Measurements from ENCODE around the gene AMZ1.
"Not testable (repeated sequence)": the region's sequence is repeated elsewhere in the genome, so short reads cannot be mapped to it uniquely, and the experiment has no call there.

The AMZ1 gene

GRCh38 chr7:2713370-2713769 lies 25.4 kb downstream of the AMZ1 start:
- no peak for DNase-seq (ENCODE audit: low read depth)

DNA sequence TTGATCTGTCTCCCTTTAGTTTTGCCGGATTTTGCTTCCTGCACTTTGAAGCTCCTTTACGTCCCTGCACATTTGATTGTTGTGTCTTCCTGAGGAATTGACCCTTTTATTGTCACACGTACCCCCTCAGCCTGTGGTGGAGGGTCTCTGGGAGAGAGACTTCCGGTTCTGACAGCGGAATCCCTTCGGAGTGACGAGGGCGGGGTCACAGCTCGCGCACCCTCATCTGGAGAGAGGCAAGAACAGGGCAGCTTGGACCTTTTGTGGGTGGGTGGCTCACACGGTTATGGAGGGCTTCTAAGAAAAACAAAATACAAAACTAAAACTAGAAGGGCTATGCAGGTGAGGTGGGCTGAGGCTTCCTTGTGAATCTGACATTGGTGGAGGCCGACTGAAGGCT lies 26.0 kb downstream of the AMZ1 start:
- DNase-seq (ENCODE audit: low read depth): no peak

DNA sequence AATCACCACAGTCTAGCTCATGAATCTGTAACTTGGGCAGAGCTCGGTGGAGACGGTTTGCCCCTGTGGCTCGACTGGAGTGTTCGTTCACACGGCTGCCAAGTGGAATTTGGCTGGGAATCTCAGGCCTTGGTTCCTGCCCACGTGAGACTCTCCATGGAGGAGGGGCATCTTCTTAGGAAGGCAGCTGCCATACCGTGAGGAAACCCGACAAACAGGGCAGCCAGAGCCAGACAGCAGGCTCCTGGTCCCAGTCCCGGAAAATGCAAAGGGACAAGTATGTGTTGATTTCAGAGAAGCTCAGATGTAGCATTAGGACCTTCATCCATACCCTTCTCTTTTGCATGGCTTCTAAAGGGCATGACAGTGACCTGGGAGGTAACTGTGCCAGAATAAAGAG lies 26.6 kb downstream of the AMZ1 start:
- no peak for DNase-seq (ENCODE audit: low read depth)

- no peak for DNase-seq (ENCODE audit: low read depth)
Measured at GRCh38 chr7:2715341-2716231, 27.6 kb downstream of the AMZ1 start.

- no peak for DNase-seq (ENCODE audit: low read depth)
Measured at GRCh38 chr7:2716488-2716887, 28.5 kb downstream of the AMZ1 start.

- DNase-seq (ENCODE audit: low read depth): no peak
Measured at GRCh38 chr7:2716906-2717292, 28.9 kb downstream of the AMZ1 start.

GRCh38 chr7:2717293-2718261 lies 29.6 kb downstream of the AMZ1 start:
- DNase-seq (ENCODE audit: low read depth): no peak

- no peak for DNase-seq (ENCODE audit: low read depth)
Measured at GRCh38 chr7:2718296-2718965, 30.4 kb downstream of the AMZ1 start.

- DNase-seq (ENCODE audit: low read depth): no peak
Measured at GRCh38 chr7:2719007-2719406, 31.0 kb downstream of the AMZ1 start.

DNA sequence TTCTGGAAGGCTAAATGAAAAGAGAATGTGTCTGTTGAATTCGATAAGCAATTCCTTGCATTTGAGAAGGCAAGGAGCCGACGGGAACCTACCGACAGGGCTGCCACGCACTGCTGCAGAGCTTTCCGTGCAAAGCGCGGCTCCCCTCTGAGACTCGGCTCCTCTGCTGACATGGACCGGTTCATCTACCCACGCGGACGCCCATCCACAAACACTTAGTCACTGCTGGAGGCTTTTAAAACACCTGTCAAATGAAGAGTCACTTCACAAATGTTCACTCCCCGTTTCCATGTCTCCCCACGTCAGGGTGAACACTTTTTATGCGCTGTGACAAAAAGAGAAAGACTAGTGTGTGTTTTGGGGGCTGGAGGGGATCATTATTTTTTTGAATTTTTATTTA lies 32.0 kb downstream of the AMZ1 start:
- no peak for DNase-seq (ENCODE audit: low read depth)

DNA sequence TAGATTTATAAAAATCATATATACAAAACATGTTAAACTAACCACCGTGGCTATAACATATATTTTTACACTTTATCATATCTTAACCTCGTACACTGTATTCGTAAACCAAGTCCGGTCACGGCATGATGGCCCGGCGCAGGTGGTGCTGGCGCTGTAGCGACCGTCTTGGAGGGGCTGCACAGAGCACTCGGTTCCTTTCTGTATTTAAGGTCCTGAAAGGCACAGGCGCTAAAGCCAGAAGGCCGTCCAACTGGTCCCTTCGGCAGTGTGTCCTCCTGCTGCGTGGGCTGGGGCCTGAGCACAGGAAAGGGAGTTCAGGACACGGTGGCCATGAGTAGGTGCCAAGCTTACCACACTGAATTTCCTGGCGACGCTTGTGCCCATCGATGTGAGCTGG lies 33.8 kb downstream of the AMZ1 start:
- DNase-seq (ENCODE audit: low read depth): no peak

DNA sequence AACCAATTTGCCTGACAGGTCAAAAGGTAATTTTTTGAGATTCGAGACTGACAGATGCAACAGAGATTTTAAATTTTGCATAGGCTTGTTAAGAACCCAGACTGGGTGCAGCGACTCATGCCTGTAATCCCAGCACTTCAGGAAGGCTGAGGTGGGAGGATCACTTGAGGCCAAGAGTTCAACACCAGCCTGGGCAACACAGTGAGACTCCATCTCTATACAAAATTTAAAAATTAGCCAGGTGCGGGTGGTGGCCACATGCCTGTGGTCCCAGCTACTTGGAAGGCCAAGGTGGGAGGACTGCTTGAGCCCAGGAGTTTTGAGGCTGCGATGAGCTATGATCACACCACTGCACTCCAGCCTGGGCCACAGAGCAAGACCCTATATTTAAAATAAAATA lies 34.6 kb downstream of the AMZ1 start:
- no peak for DNase-seq (ENCODE audit: low read depth)

DNA sequence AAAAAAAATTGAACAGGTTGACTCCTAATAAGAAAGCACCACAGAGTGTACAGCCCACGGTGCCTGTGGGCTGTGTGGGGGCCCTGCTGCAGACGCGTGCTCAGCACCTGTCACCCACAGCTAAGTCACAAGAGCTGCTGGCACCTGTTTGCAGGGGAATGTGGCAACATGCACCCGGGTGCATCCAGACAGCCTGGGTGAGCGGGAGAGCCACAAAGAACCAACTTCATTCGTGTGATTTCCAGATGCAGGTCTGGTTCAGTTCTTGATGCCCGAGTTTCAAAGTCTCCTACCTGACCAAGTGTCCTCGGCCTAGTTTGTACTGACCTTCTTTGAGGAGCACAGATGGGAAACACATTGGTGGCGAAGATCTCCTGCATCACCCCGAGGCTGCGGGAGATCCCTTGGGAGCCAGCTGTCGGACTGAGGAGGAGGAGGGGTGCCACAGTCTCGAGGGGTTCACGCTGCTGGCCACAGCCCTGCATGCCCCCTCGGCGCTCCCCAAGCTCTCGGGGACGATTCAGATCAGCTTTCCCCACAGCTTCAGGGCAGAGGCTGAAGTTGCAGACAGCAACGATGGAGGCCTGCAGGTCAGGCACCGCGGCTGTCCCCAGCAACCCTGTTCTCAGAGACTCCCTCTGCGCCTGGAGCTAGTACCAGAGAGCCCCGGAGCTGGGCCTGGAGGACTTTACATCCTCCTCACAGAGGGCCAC lies 35.3 kb downstream of the AMZ1 start:
- no peak for DNase-seq (ENCODE audit: low read depth)

GRCh38 chr7:2724036-2724435 lies 36.0 kb downstream of the AMZ1 start:
- not testable (repeated sequence) for DNase-seq (ENCODE audit: low read depth)

DNA sequence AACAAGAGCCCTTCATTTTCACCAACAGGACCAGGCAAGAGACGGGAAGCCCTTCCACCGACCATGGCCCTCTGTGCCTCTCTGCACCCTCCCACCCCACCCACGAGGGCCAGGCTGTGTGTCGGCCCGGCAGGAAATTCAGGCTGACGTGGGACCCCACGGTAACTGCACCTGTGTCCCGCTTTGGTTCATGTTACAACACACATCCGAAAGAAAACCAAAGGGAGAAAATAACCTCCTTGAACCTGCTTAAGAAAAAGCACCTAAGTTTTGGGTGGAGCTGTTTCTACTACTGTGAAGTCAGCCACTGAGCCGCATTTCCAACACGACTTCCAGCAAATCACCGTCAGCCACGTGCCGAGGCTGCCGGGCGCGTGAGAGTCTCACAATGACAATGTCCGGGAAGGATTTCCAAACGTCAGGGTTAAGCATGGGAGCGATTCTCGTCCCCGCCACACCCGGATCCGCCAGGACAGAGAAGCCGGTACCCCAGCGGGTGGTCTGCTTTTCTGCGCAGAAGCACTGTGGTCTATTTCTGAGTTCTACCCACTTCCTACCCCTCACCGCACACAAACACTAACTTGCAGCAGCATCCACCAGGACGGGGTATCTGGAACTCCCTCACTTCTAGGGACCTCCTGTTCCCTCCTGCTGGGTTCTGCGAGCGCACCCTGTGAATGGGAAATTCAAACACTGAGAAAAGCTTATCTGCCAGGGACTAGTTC lies 36.6 kb downstream of the AMZ1 start:
- no peak for DNase-seq (ENCODE audit: low read depth)

GRCh38 chr7:2725178-2726105 lies 37.4 kb downstream of the AMZ1 start:
- DNase-seq (ENCODE audit: low read depth): no peak

DNA sequence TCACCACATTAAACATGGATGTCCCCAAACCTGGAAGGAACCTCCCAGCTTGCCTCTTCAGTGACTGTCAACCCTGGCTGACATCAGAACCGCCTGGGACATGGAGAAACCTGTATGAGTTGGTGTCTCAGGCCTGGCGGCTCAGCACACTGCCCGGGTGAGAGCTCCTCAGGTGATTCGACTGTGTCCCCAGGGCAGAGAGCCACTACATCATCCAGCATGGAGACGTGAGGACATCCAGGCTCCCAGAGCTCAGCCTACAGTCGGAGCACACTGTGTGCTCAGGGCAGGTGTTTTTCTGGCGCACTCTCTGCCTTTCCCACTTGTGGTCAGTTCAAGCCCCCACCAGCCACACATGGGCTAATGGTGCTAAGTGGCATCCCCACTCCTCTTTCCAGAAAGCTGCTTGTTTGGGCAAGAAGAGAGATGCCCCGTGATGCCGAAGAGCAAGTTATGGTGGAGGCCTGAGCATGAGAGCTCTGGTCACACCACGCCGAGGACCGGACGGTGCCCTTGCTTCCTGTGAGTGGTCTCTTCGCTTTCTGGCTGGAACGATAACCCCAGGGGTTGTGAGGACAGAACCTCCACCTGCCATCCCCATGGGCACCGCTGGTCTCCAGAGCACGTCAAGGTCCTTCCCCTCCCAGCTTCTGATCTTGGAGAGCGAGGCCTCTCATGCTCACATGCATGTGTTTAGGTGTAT lies 38.5 kb downstream of the AMZ1 start:
- no peak for DNase-seq (ENCODE audit: low read depth)

- DNase-seq (ENCODE audit: low read depth): not testable (repeated sequence)
Measured at GRCh38 chr7:2727206-2727605, 39.2 kb downstream of the AMZ1 start.

DNA sequence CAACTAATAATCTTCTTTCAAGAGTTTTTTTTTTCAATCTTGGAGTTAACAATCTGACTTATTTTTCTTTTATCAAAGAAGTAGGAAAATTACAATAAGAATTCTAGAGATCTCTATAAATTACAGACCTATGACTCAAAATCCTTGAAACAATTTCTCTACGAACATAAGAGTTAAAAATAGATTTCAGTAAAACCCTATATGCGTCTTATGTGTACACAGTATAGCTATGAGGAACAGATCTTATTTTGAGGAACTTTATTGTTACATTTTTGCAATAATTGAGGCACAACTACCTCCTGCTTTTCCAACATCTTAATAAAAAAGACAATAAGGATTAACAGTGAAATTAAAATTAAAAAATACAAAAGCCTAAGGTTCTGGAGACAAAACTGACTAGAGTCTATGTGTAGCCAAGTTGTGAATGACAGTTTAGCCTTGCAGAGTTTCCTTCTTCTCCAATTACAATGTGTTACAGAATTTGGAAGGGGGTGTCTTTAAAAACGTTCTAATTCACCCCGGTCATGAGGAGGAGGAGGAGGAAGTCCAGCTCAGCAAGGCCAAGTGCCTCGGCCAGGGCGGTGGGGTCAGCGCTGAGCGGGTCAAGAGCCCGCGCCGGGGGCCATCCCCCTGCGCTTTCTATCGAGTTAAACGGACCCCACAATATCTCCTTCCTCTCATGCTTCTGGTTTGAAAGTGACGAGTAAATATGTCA lies 40.5 kb downstream of the AMZ1 start:
- DNase-seq (ENCODE audit: low read depth): no peak

Data from non-pigmented ciliary epithelial cell (primary cell).